Natural killer cell (primary cell): ENCODE data around the gene PODNL1. TPM values are rescaled to one million over a fixed set of nuclear protein-coding genes. Genes with fewer than 3 reads are reported as not detected.

Experiments
- ATAC-seq, 3 donors: fragments of 150-1000 bp in 2 of 3; fragments of 200-7000 bp in 1 of 3; cut with Tn5 transposase; 1 replicate in 1 of 3; 2 replicates in 2 of 3; pipeline ENCODE4 v1.10.0; 2021; ENCODE audit warnings: mild to moderate bottlenecking in 2 of 3, moderate library complexity in 2 of 3
- DNase-seq, 2 donors: peaks; one replicate each; pipeline versions ENCODE4 v3.0.0 to v3.0.0-alpha.2; 2013 to 2021; ENCODE audit warnings: mixed read lengths in 1 of 2
- H3K27ac ChIP-seq: one replicate; pipeline ENCODE4 v1.5.1; 2013; ENCODE audit warnings: mild to moderate bottlenecking, low read length
- H3K27me3 ChIP-seq: one replicate; pipeline ENCODE4 v1.6.1; 2013; ENCODE audit warnings: low read length; ENCODE audit not compliant: control insufficient read depth, insufficient read depth
- H3K36me3 ChIP-seq: one replicate; pipeline ENCODE4 v1.6.1; 2013; ENCODE audit warnings: low read length; ENCODE audit not compliant: control insufficient read depth, insufficient read depth
- H3K4me1 ChIP-seq: one replicate; pipeline ENCODE4 v1.6.1; 2013; ENCODE audit warnings: low read length; ENCODE audit not compliant: control insufficient read depth, insufficient read depth
- H3K4me3 ChIP-seq: one replicate; pipeline ENCODE4 v1.5.1; 2013; ENCODE audit warnings: low read length
- H3K9me3 ChIP-seq: one replicate; pipeline ENCODE4 v1.6.1; 2013; ENCODE audit warnings: low read length; ENCODE audit not compliant: control insufficient read depth, insufficient read depth
- H3K27ac Mint-ChIP-seq, 2 donors: one replicate each; pipeline ENCODE4 v1.8.0; 2022; ENCODE audit warnings: mild to moderate bottlenecking in 2 of 2, mixed read lengths in 2 of 2, moderate library complexity in 1 of 2
- H3K27me3 Mint-ChIP-seq, 2 donors: one replicate each; pipeline ENCODE4 v1.8.0; 2022; ENCODE audit warnings: low read depth in 2 of 2, mixed read lengths in 2 of 2
- H3K36me3 Mint-ChIP-seq: one replicate; pipeline ENCODE4 v1.8.0; 2022; ENCODE audit warnings: mixed read lengths
- H3K4me1 Mint-ChIP-seq, 2 donors: one replicate each; pipeline ENCODE4 v1.8.0; 2022; ENCODE audit warnings: mixed read lengths in 2 of 2
- H3K4me3 Mint-ChIP-seq: one replicate; pipeline ENCODE4 v1.8.0; 2022; ENCODE audit warnings: mild to moderate bottlenecking, moderate library complexity, mixed read lengths
- H3K9me3 Mint-ChIP-seq, 2 donors: one replicate each; pipeline ENCODE4 v1.8.0; 2022; ENCODE audit warnings: mixed read lengths in 2 of 2
- CTCF ChIP-seq: fragments of 200-600 bp; IDR thresholded peaks from one replicate; pipeline ENCODE4 v1.8.0; 2022; ENCODE audit warnings: antibody characterized with exemption
- WGBS: methylation state at CpG from one replicate; pipeline ENCODE4 v1.1.7; 2013; ENCODE audit warnings: missing lambda C conversion rate; ENCODE audit not compliant: insufficient coverage; 5-methylcytosine and 5-hydroxymethylcytosine counted together
- intact Hi-C: fragments of 100-400 bp; cut with micrococcal nuclease; formaldehyde crosslinking; loops from one replicate; pipeline ENCODE4 v1.14.2; 2022
- total RNA-seq, 4 donors: library from RNA; stranded (reverse); fragments of 120-200 nt in 1 of 4; gene quantifications; one replicate each; pipeline versions ENCODE4 v1.2.3 to v1.2.4, GENCODE V29; 2013 to 2022

PODNL1 gene
- total RNA-seq, 3 donors from 2014 or later (not counting 1 experiment from before 2014, with no cell fraction given): 0.61 TPM; not detected in 2

GRCh38 chr19:13883516-13884064, 54.6 kb downstream of the PODNL1 start:
- peak overlapping the region; percentile 45 to 91 for H3K27ac Mint-ChIP-seq
- DNase-seq (no peak), ATAC-seq (no peak)
- peaks cover 38 to 68% of the 10 kb centered on the region in 2 donors for H3K4me1 Mint-ChIP-seq
- H3K4me3 ChIP-seq: no peak overlapping the region
- peak overlapping the region; percentile 8 for H3K4me3 Mint-ChIP-seq
- no peaks in the 10 kb centered on the region for H3K27me3 Mint-ChIP-seq
- H3K4me1 ChIP-seq: peaks cover 91% of the 10 kb centered on the region
- no peaks in the 10 kb centered on the region for H3K9me3 Mint-ChIP-seq
- H3K9me3 ChIP-seq: no peaks in the 10 kb centered on the region
- intact Hi-C loops: loop anchor here (5.0 to 10.0 kb wide), 4 partner anchors 71 to 591 kb away; partner anchors contain the start of genes DCAF15 and PTGER1
- no peak overlapping the region for H3K27ac ChIP-seq
- H3K36me3 Mint-ChIP-seq: no peaks in the 10 kb centered on the region
- TF ChIP-seq CTCF: no peak
- WGBS: 86% methylated on average over 10 of the region's 10 CpGs
- H3K36me3 ChIP-seq: no peaks in the 10 kb centered on the region
- no peaks in the 10 kb centered on the region for H3K27me3 ChIP-seq

- Mint-ChIP-seq H3K4me1 (peaks cover 38 to 68% of the 10 kb centered on the region in 2 donors), H3K27ac (peak overlapping the region; percentile 60 to 88), H3K27me3 (no peaks in the 10 kb centered on the region), H3K4me3 (peak overlapping the region; percentile 21), H3K36me3 (no peaks in the 10 kb centered on the region), H3K9me3 (no peaks in the 10 kb centered on the region)
- intact Hi-C loops: loop anchor here (5.0 to 10.0 kb wide), 4 partner anchors 72 to 592 kb away; partner anchors contain the start of genes DCAF15 and PTGER1
- Histone ChIP-seq H3K4me3 (no peak overlapping the region), H3K9me3 (no peaks in the 10 kb centered on the region), H3K27me3 (no peaks in the 10 kb centered on the region), H3K27ac (no peak overlapping the region), H3K36me3 (no peaks in the 10 kb centered on the region), H3K4me1 (peaks cover 83% of the 10 kb centered on the region)
- WGBS: 80% methylated on average over 12 of the region's 12 CpGs
- DNase-seq (no peak), ATAC-seq (no peak)
- no peak for TF ChIP-seq CTCF
Measured at GRCh38 chr19:13882836-13883235, 55.4 kb downstream of the PODNL1 start.

GRCh38 chr19:13882419-13882795, 55.8 kb downstream of the PODNL1 start:
- peak overlapping the region; percentile 60 to 88 for H3K27ac Mint-ChIP-seq
- H3K36me3 Mint-ChIP-seq: no peaks in the 10 kb centered on the region
- intact Hi-C loops: loop anchor here (5.0 to 10.0 kb wide), 4 partner anchors 72 to 592 kb away; partner anchors contain the start of genes DCAF15 and PTGER1
- WGBS: 66% methylated on average over 5 of the region's 5 CpGs
- no peak for ATAC-seq
- Histone ChIP-seq H3K4me1 (peaks cover 79% of the 10 kb centered on the region), H3K9me3 (no peaks in the 10 kb centered on the region), H3K27ac (peak overlapping the region; percentile 64), H3K27me3 (no peaks in the 10 kb centered on the region), H3K4me3 (no peak overlapping the region), H3K36me3 (no peaks in the 10 kb centered on the region)
- no peaks in the 10 kb centered on the region for H3K9me3 Mint-ChIP-seq
- H3K4me1 Mint-ChIP-seq: peaks cover 35 to 63% of the 10 kb centered on the region in 2 donors
- DNase-seq: no peak
- H3K27me3 Mint-ChIP-seq: no peaks in the 10 kb centered on the region
- no peak for TF ChIP-seq CTCF
- H3K4me3 Mint-ChIP-seq: peak overlapping the region; percentile 65
